ENCODE data around the gene MAP7. TPM values are rescaled to one million over a fixed set of nuclear protein-coding genes. Genes with fewer than 3 reads are reported as not detected.
"Not testable (repeated sequence)": the region's sequence is repeated elsewhere in the genome, so short reads cannot be mapped to it uniquely, and the experiment has no call there.

The MAP7 gene
- total RNA-seq, 1 experiment from 2014 or later = 1.3 TPM

- DNase-seq (ENCODE audit: low spot score) = no peak
Measured at GRCh38 chr6:136468711-136469110, 81.5 kb downstream of the MAP7 start.

GRCh38 chr6:136467186-136467585 is 83.0 kb downstream of the MAP7 start:
- no peak for DNase-seq (ENCODE audit: low spot score)

- no peak for DNase-seq (ENCODE audit: low spot score)
Measured at GRCh38 chr6:136466777-136467176, 83.4 kb downstream of the MAP7 start.

GRCh38 chr6:136465766-136466303 is 84.4 kb downstream of the MAP7 start:
- DNase-seq (ENCODE audit: low spot score) = no peak

GRCh38 chr6:136464874-136465273 is 85.3 kb downstream of the MAP7 start:
- DNase-seq (ENCODE audit: low spot score) = no peak

GRCh38 chr6:136464148-136464547 is 86.1 kb downstream of the MAP7 start:
- DNase-seq (ENCODE audit: low spot score) = no peak

GRCh38 chr6:136463743-136464142 is 86.5 kb downstream of the MAP7 start:
- no peak for DNase-seq (ENCODE audit: low spot score)

GRCh38 chr6:136446579-136447187 is 103.5 kb downstream of the MAP7 start:
- no peak for DNase-seq (ENCODE audit: low spot score)

- no peak for DNase-seq (ENCODE audit: low spot score)
Measured at GRCh38 chr6:136446145-136446544, 104.1 kb downstream of the MAP7 start.

GRCh38 chr6:136445063-136445462 is 105.2 kb downstream of the MAP7 start:
- no peak for DNase-seq (ENCODE audit: low spot score)

- no peak for DNase-seq (ENCODE audit: low spot score)
Measured at GRCh38 chr6:136440203-136440602, 110.0 kb downstream of the MAP7 start.

- no peak for DNase-seq (ENCODE audit: low spot score)
Measured at GRCh38 chr6:136439514-136440190, 110.6 kb downstream of the MAP7 start.

GRCh38 chr6:136438441-136438840 is 111.8 kb downstream of the MAP7 start:
- DNase-seq (ENCODE audit: low spot score) = no peak

GRCh38 chr6:136437246-136437645 is 113.0 kb downstream of the MAP7 start:
- no peak for DNase-seq (ENCODE audit: low spot score)

GRCh38 chr6:136435101-136435500 is 115.1 kb downstream of the MAP7 start:
- no peak for DNase-seq (ENCODE audit: low spot score)

GRCh38 chr6:136431306-136431705 is 118.9 kb downstream of the MAP7 start:
- not testable (repeated sequence) for DNase-seq (ENCODE audit: low spot score)

- DNase-seq (ENCODE audit: low spot score) = no peak
Measured at GRCh38 chr6:136429264-136430065, 120.8 kb downstream of the MAP7 start.

GRCh38 chr6:136427378-136427717 is 122.9 kb downstream of the MAP7 start:
- DNase-seq (ENCODE audit: low spot score) = no peak

- DNase-seq (ENCODE audit: low spot score) = no peak
Measured at GRCh38 chr6:136426627-136427377, 123.4 kb downstream of the MAP7 start.

GRCh38 chr6:136425793-136426192 is 124.4 kb downstream of the MAP7 start:
- DNase-seq (ENCODE audit: low spot score) = no peak

GRCh38 chr6:136424901-136425300 is 125.3 kb downstream of the MAP7 start:
- DNase-seq (ENCODE audit: low spot score) = no peak

GRCh38 chr6:136424450-136424849 is 125.8 kb downstream of the MAP7 start:
- DNase-seq (ENCODE audit: low spot score) = no peak
